Astrocyte (in vitro differentiated cells and primary cell): ENCODE measurements around the gene RAF1. TPM values are rescaled to one million over a fixed set of nuclear protein-coding genes. Genes with fewer than 3 reads are reported as not detected.

Source experiments
- DNase-seq: peaks from one replicate; pipeline ENCODE4 v3.0.0-alpha.2; 2010; ENCODE audit warnings: low read depth
- FAIRE-seq: peaks from 2 replicates; lab custom pipeline; 2011; peaks lifted over from hg19 to GRCh38; lab: Jason Lieb, UNC
- H2AFZ ChIP-seq: 2 replicates; pipeline ENCODE4 v1.6.0; 2012; ENCODE audit warnings: low read depth, low read length, inconsistent platforms
- H3K27ac ChIP-seq: 2 replicates; pipeline ENCODE4 v1.5.1; 2011; ENCODE audit warnings: low read depth, low read length, inconsistent platforms
- H3K27me3 ChIP-seq: 2 replicates; pipeline ENCODE4 v1.6.0; 2011; ENCODE audit warnings: low read length, inconsistent platforms; ENCODE audit not compliant: insufficient read depth
- H3K36me3 ChIP-seq: 2 replicates; pipeline ENCODE4 v1.5.1; 2011; ENCODE audit warnings: low read length, inconsistent platforms; ENCODE audit not compliant: insufficient read depth
- H3K4me1 ChIP-seq: 2 replicates; pipeline ENCODE4 v1.5.1; 2011; ENCODE audit warnings: low read length, inconsistent platforms; ENCODE audit not compliant: insufficient read depth
- H3K4me2 ChIP-seq: 2 replicates; pipeline ENCODE4 v1.6.0; 2012; ENCODE audit warnings: low read length, inconsistent platforms
- H3K4me3 ChIP-seq: 2 replicates; pipeline ENCODE4 v1.5.1; 2011; ENCODE audit warnings: low read depth, mild to moderate bottlenecking, low read length, inconsistent platforms; ENCODE audit not compliant: insufficient read depth
- H3K79me2 ChIP-seq: 2 replicates; pipeline ENCODE4 v1.6.0; 2012; ENCODE audit warnings: mild to moderate bottlenecking, low read length, inconsistent platforms; ENCODE audit not compliant: insufficient read depth
- H3K9ac ChIP-seq: 2 replicates; pipeline ENCODE4 v1.6.0; 2012; ENCODE audit warnings: mild to moderate bottlenecking, low read length, inconsistent platforms
- H3K9me3 ChIP-seq: 2 replicates; pipeline ENCODE4 v1.5.1; 2012; ENCODE audit warnings: low read depth, mild to moderate bottlenecking, low read length, inconsistent platforms; ENCODE audit not compliant: insufficient read depth
- H4K20me1 ChIP-seq: 2 replicates; pipeline ENCODE4 v1.6.0; 2012; ENCODE audit warnings: low read length, inconsistent platforms; ENCODE audit not compliant: insufficient read depth
- H3K27ac Mint-ChIP-seq: one replicate; pipeline ENCODE4 v1.8.0; 2021; ENCODE audit warnings: mild to moderate bottlenecking, mixed read lengths; ENCODE audit not compliant: unreplicated experiment
- H3K27me3 Mint-ChIP-seq: one replicate; pipeline ENCODE4 v1.8.0; 2021; ENCODE audit warnings: low read depth, mixed read lengths; ENCODE audit not compliant: unreplicated experiment
- H3K36me3 Mint-ChIP-seq: one replicate; pipeline ENCODE4 v1.8.0; 2021; ENCODE audit warnings: low read depth, mixed read lengths; ENCODE audit not compliant: unreplicated experiment
- H3K4me1 Mint-ChIP-seq: one replicate; pipeline ENCODE4 v1.8.0; 2021; ENCODE audit warnings: low read depth, mixed read lengths; ENCODE audit not compliant: unreplicated experiment
- H3K4me3 Mint-ChIP-seq: one replicate; pipeline ENCODE4 v1.8.0; 2021; ENCODE audit warnings: mild to moderate bottlenecking, moderate library complexity, mixed read lengths; ENCODE audit not compliant: unreplicated experiment
- H3K9me3 Mint-ChIP-seq: one replicate; pipeline ENCODE4 v1.8.0; 2021; ENCODE audit warnings: mild to moderate bottlenecking, mixed read lengths; ENCODE audit not compliant: unreplicated experiment
- CTCF ChIP-seq: IDR thresholded peaks from 2 replicates; pipeline ENCODE4 v1.5.1; 2011; ENCODE audit warnings: low read depth, mild to moderate bottlenecking, inconsistent platforms, low read length, moderate library complexity; ENCODE audit not compliant: insufficient read depth
- EZH2 ChIP-seq: IDR thresholded peaks from 2 replicates; pipeline ENCODE4 v1.6.1; 2012; ENCODE audit warnings: mild to moderate bottlenecking, low read length, inconsistent platforms; ENCODE audit not compliant: insufficient read depth
- total RNA-seq: library from RNA; stranded (reverse); gene quantifications from 2 replicates; pipeline ENCODE4 v1.2.1, GENCODE V29; 2021

Gene RAF1
- total RNA-seq, 1 donor from 2014 or later: 80.9 TPM

GRCh38 chr3:12622335-12622734 lies 41.6 kb downstream of the RAF1 start:
- Mint-ChIP-seq H3K36me3 (no peaks in the 10 kb centered on the region), H3K27me3 (no peaks in the 10 kb centered on the region), H3K4me1 (peaks cover 28% of the 10 kb centered on the region), H3K9me3 (no peaks in the 10 kb centered on the region), H3K27ac (peak overlapping the region; percentile 42), H3K4me3 (peak overlapping the region; percentile 46)
- TF ChIP-seq CTCF (no peak), EZH2 (no peak)
- DNase-seq (no peak), FAIRE-seq (no peak)
- H3K27me3 ChIP-seq: no peaks in the 10 kb centered on the region
- no peak overlapping the region for H3K9ac ChIP-seq
- H3K36me3 ChIP-seq: peaks cover 3% of the 10 kb centered on the region
- no peak overlapping the region for H3K4me3 ChIP-seq
- H2AFZ ChIP-seq: no peak overlapping the region
- no peaks in the 10 kb centered on the region for H3K4me1 ChIP-seq
- H3K27ac ChIP-seq: no peak overlapping the region
- H4K20me1 ChIP-seq: peaks cover 82% of the 10 kb centered on the region
- H3K79me2 ChIP-seq: peaks cover 91% of the 10 kb centered on the region
- H3K9me3 ChIP-seq: no peaks in the 10 kb centered on the region
- no peak overlapping the region for H3K4me2 ChIP-seq

GRCh38 chr3:12620729-12621128 lies 43.2 kb downstream of the RAF1 start:
- TF ChIP-seq EZH2 (no peak), CTCF (no peak)
- Histone ChIP-seq H2AFZ (no peak overlapping the region), H3K9me3 (no peaks in the 10 kb centered on the region), H3K27me3 (no peaks in the 10 kb centered on the region), H3K4me2 (no peak overlapping the region), H3K79me2 (peaks cover 86% of the 10 kb centered on the region), H3K9ac (no peak overlapping the region), H3K4me1 (no peaks in the 10 kb centered on the region), H3K4me3 (no peak overlapping the region), H4K20me1 (peaks cover 77% of the 10 kb centered on the region), H3K36me3 (peaks cover 7% of the 10 kb centered on the region), H3K27ac (no peak overlapping the region)
- FAIRE-seq: no peak
- Mint-ChIP-seq H3K36me3 (no peaks in the 10 kb centered on the region), H3K4me3 (no peak overlapping the region), H3K27ac (no peak overlapping the region), H3K27me3 (no peaks in the 10 kb centered on the region), H3K9me3 (no peaks in the 10 kb centered on the region), H3K4me1 (peaks cover 25% of the 10 kb centered on the region)
- no peak for DNase-seq

- H3K4me3 Mint-ChIP-seq: no peak overlapping the region
Observed at GRCh38 chr3:12620305-12620704, 43.6 kb downstream of the RAF1 start.

More at GRCh38 chr3:12620305-12620704, 43.6 kb downstream of the RAF1 start:
- Histone ChIP-seq H3K4me3 (no peak overlapping the region), H4K20me1 (peaks cover 77% of the 10 kb centered on the region), H3K9me3 (no peaks in the 10 kb centered on the region), H3K27me3 (no peaks in the 10 kb centered on the region), H3K9ac (no peak overlapping the region), H3K27ac (no peak overlapping the region), H3K36me3 (peaks cover 9% of the 10 kb centered on the region), H2AFZ (no peak overlapping the region), H3K4me2 (no peak overlapping the region), H3K4me1 (no peaks in the 10 kb centered on the region), H3K79me2 (peaks cover 86% of the 10 kb centered on the region)
- FAIRE-seq: no peak
- Mint-ChIP-seq H3K36me3 (no peaks in the 10 kb centered on the region), H3K9me3 (no peaks in the 10 kb centered on the region), H3K27me3 (no peaks in the 10 kb centered on the region), H3K4me1 (peaks cover 21% of the 10 kb centered on the region), H3K27ac (no peak overlapping the region)
- DNase-seq: no peak
- TF ChIP-seq CTCF (no peak), EZH2 (no peak)
